HG03108 (cell line): ENCODE data around the gene CCDC102B.
"Not testable (repeated sequence)": the region's sequence is repeated elsewhere in the genome, so short reads cannot be mapped to it uniquely, and the experiment has no call there.

Source experiments
- ATAC-seq: cut with Tn5 transposase; IDR thresholded peaks from one replicate; pipeline ENCODE4 v1.9.1; 2021; ENCODE audit warnings: moderate library complexity; ENCODE audit not compliant: unreplicated experiment

Gene CCDC102B

GRCh38 chr18:68826121-68826520 lies 28.2 kb downstream of the CCDC102B start:
- ATAC-seq, result no peak

GRCh38 chr18:68830256-68831045 lies 32.6 kb downstream of the CCDC102B start:
- ATAC-seq, result no peak

- no peak for ATAC-seq
Observed at GRCh38 chr18:68833756-68834155, 35.9 kb downstream of the CCDC102B start.

- ATAC-seq, result no peak
Observed at GRCh38 chr18:68837665-68838451, 40.0 kb downstream of the CCDC102B start.

GRCh38 chr18:68839701-68840100 lies 41.8 kb downstream of the CCDC102B start:
- ATAC-seq, result no peak

- no peak for ATAC-seq
Observed at GRCh38 chr18:68840554-68841263, 42.8 kb downstream of the CCDC102B start.

GRCh38 chr18:68841301-68841700 lies 43.4 kb downstream of the CCDC102B start:
- no peak for ATAC-seq

- no peak for ATAC-seq
Observed at GRCh38 chr18:68842951-68843350, 45.1 kb downstream of the CCDC102B start.

- no peak for ATAC-seq
Observed at GRCh38 chr18:68843473-68844089, 45.7 kb downstream of the CCDC102B start.

GRCh38 chr18:68847219-68847837 lies 49.4 kb downstream of the CCDC102B start:
- ATAC-seq, result no peak

- no peak for ATAC-seq
Observed at GRCh38 chr18:68848242-68848641, 50.4 kb downstream of the CCDC102B start.

GRCh38 chr18:68854786-68855391 lies 57.0 kb downstream of the CCDC102B start:
- no peak for ATAC-seq

- no peak for ATAC-seq
Observed at GRCh38 chr18:68855491-68855890, 57.6 kb downstream of the CCDC102B start.

- no peak for ATAC-seq
Observed at GRCh38 chr18:68861365-68861764, 63.5 kb downstream of the CCDC102B start.

GRCh38 chr18:68865021-68865420 lies 67.1 kb downstream of the CCDC102B start:
- no peak for ATAC-seq

- ATAC-seq, result no peak
Observed at GRCh38 chr18:68865503-68865902, 67.6 kb downstream of the CCDC102B start.

- ATAC-seq, result no peak
Observed at GRCh38 chr18:68873003-68873402, 75.1 kb downstream of the CCDC102B start.

GRCh38 chr18:68874361-68874760 lies 76.5 kb downstream of the CCDC102B start:
- ATAC-seq, result no peak

GRCh38 chr18:68879947-68880346 lies 82.1 kb downstream of the CCDC102B start:
- not testable (repeated sequence) for ATAC-seq

- ATAC-seq, result no peak
Observed at GRCh38 chr18:68887410-68887809, 89.5 kb downstream of the CCDC102B start.
